Lung (tissue), 12 donors: ENCODE results near the gene CHIC2. TPM values are rescaled to one million over a fixed set of nuclear protein-coding genes. Genes with fewer than 3 reads are reported as not detected.
"Not testable (repeated sequence)": the region's sequence is repeated elsewhere in the genome, so short reads cannot be mapped to it uniquely, and the experiment has no call there.

ENCODE experiments used
- ATAC-seq: fragments of 200-7000 bp; cut with Tn5 transposase; one replicate; pipeline ENCODE4 v1.9.1; 2020; ENCODE audit warnings: moderate number of reproducible peaks; ENCODE audit not compliant: insufficient read depth, low FRiP score
- DNase-seq, 3 donors: peaks; one replicate each; pipeline ENCODE4 v3.0.0-alpha.2; 2013 to 2017
- H3K27ac ChIP-seq, 2 donors: one replicate each; pipeline ENCODE4 v1.5.1; 2013; ENCODE audit warnings: mild to moderate bottlenecking in 2 of 2, moderate library complexity in 2 of 2, control low read depth in 1 of 2, inconsistent platforms in 1 of 2, low read depth in 1 of 2, low read length in 1 of 2
- H3K27me3 ChIP-seq, 3 donors: one replicate each; pipeline ENCODE4 v1.5.1; 2013; ENCODE audit warnings: low read length in 2 of 3; ENCODE audit not compliant: control insufficient read depth in 3 of 3, insufficient read depth in 3 of 3
- H3K36me3 ChIP-seq, 4 donors: one replicate each; pipeline ENCODE4 v1.5.1; 2013; ENCODE audit warnings: low read length in 4 of 4, mild to moderate bottlenecking in 1 of 4, moderate library complexity in 1 of 4; ENCODE audit not compliant: control insufficient read depth in 4 of 4, insufficient read depth in 4 of 4
- H3K4me1 ChIP-seq, 5 donors: one replicate each; pipeline ENCODE4 v1.5.1; 2013; ENCODE audit warnings: low read length in 5 of 5, mild to moderate bottlenecking in 2 of 5, moderate library complexity in 1 of 5; ENCODE audit not compliant: control insufficient read depth in 5 of 5, insufficient read depth in 5 of 5
- H3K4me3 ChIP-seq: one replicate; pipeline ENCODE4 v1.5.1; 2013; ENCODE audit warnings: mild to moderate bottlenecking, control low read depth, moderate library complexity
- H3K9ac ChIP-seq, 2 donors: one replicate each; pipeline ENCODE4 v1.5.1; 2013; ENCODE audit warnings: low read length in 2 of 2, control low read depth in 1 of 2; ENCODE audit not compliant: insufficient read depth in 1 of 2
- H3K9me3 ChIP-seq, 4 donors: one replicate each; pipeline ENCODE4 v1.5.1; 2013; ENCODE audit warnings: low read length in 3 of 4, mild to moderate bottlenecking in 1 of 4, moderate library complexity in 1 of 4; ENCODE audit not compliant: control insufficient read depth in 4 of 4, insufficient read depth in 3 of 4
- CTCF ChIP-seq: IDR thresholded peaks from 2 replicates; pipeline ENCODE4 v1.5.1; 2012; ENCODE audit warnings: mild to moderate bottlenecking; ENCODE audit errors: control extremely low read depth, extremely low read depth
- WGBS, 2 donors: extraction: QIAGEN DNeasy Blood & Tissue Kit; methylation state at CpG; one replicate each; pipeline ENCODE4 v1.1.7; 2013; 5-methylcytosine and 5-hydroxymethylcytosine counted together
- polyA plus RNA-seq, 2 donors: library from polyadenylated mRNA; stranded (reverse); fragments of 200-250 nt; gene quantifications; one replicate each; pipeline ENCODE4 v1.2.1, GENCODE V29; 2013
- total RNA-seq, 2 donors: library from RNA; depleted of rRNA in 1 of 2; stranded (reverse); fragments of >200 nt in 1 of 2; gene quantifications; one replicate each; pipeline ENCODE4 v1.2.1, GENCODE V29; 2014 to 2021
- donor health status: control.
- donor health status: control.
- donor health status: Bipolar disorder and iron deficiency.
- donor health status: healthy.
- donor health status: DM: yes; HTN: yes; CAD: no.

CHIC2 gene
- total and polyA plus RNA-seq, 4 donors = 12.6 to 52.8 (median 30.5) TPM

GRCh38 chr4:54025582-54025981 is 38.8 kb downstream of the CHIC2 start:
- TF ChIP-seq CTCF = no peak
- ATAC-seq (no peak), DNase-seq (no peak)
- WGBS, 2 donors = 97 to 98% methylated on average over 7 of the region's 7 CpGs
- H3K9ac ChIP-seq = no peak overlapping the region
- no peaks in the 10 kb centered on the region for H3K27me3 ChIP-seq
- peaks cover 0 to 2% (median 0%) of the 10 kb centered on the region in 5 donors for H3K4me1 ChIP-seq
- H3K36me3 ChIP-seq = peaks cover 0 to 1% (median 0%) of the 10 kb centered on the region in 4 donors
- H3K4me3 ChIP-seq = no peak overlapping the region
- no peak overlapping the region for H3K27ac ChIP-seq
- H3K9me3 ChIP-seq = no peaks in the 10 kb centered on the region

- not testable (repeated sequence) for H3K9ac ChIP-seq, H3K27me3 ChIP-seq, H3K4me1 ChIP-seq, H3K36me3 ChIP-seq, DNase-seq, H3K27ac ChIP-seq, H3K9me3 ChIP-seq, H3K4me3 ChIP-seq, ATAC-seq
- 94 to 96% methylated on average over 8 of the region's 8 CpGs for whole genome bisulfite sequencing, 2 donors
Observed at GRCh38 chr4:54023019-54023418, 41.4 kb downstream of the CHIC2 start.

- no peaks in the 10 kb centered on the region for H3K27me3 ChIP-seq
- no peaks in the 10 kb centered on the region for H3K9me3 ChIP-seq
- H3K27ac ChIP-seq = no peak overlapping the region
- WGBS, 2 donors = 95 to 100% methylated on average over 1 of the region's 1 CpG
- TF ChIP-seq CTCF = no peak
- peaks cover 0 to 6% (median 2%) of the 10 kb centered on the region in 4 donors for H3K36me3 ChIP-seq
- peaks cover 0 to 3% (median 0%) of the 10 kb centered on the region in 5 donors for H3K4me1 ChIP-seq
- no peak overlapping the region for H3K9ac ChIP-seq
- ATAC-seq (no peak), DNase-seq (no peak)
- no peak overlapping the region for H3K4me3 ChIP-seq
Observed at GRCh38 chr4:54017974-54018373, 46.4 kb downstream of the CHIC2 start.

- Histone ChIP-seq H3K27me3 (no peaks in the 10 kb centered on the region), H3K4me1 (peaks cover 0 to 3% (median 0%) of the 10 kb centered on the region in 5 donors), H3K4me3 (no peak overlapping the region), H3K9ac (no peak overlapping the region), H3K36me3 (peaks cover 0 to 6% (median 2%) of the 10 kb centered on the region in 4 donors), H3K9me3 (no peaks in the 10 kb centered on the region), H3K27ac (no peak overlapping the region)
- no peak for TF ChIP-seq CTCF
- ATAC-seq (no peak), DNase-seq (no peak)
- 99 to 100% methylated on average over 2 of the region's 2 CpGs for WGBS, 2 donors
Observed at GRCh38 chr4:54017308-54017707, 47.1 kb downstream of the CHIC2 start.
